ENCODE measurements around the gene ANO1.

ANO1 gene

DNA sequence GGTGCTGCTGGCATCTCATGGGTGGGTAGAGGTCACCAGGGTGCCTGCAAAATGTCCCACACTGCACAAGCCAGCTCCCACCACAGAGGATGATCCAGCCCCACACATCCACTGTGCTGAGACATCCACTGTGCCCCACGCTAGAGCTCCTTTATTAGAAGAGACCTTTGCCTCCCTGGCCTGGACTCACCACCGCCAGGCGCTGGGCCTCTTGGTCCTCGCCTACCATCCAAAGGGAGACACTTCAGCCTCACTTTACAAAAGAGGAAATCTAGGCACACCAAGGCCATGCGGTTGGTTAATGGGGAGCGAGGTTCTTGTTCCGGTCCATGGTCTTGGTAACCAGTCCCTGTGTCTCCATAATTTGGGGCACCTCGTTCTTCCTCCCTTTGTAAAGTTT lies 3.4 kb upstream of the ANO1 start:
- no peak for DNase-seq

GRCh38 chr11:70075836-70076235 lies 2.3 kb upstream of the ANO1 start:
- DNase-seq: no peak

GRCh38 chr11:70076461-70076931 lies 1.6 kb upstream of the ANO1 start:
- no peak for DNase-seq

DNA sequence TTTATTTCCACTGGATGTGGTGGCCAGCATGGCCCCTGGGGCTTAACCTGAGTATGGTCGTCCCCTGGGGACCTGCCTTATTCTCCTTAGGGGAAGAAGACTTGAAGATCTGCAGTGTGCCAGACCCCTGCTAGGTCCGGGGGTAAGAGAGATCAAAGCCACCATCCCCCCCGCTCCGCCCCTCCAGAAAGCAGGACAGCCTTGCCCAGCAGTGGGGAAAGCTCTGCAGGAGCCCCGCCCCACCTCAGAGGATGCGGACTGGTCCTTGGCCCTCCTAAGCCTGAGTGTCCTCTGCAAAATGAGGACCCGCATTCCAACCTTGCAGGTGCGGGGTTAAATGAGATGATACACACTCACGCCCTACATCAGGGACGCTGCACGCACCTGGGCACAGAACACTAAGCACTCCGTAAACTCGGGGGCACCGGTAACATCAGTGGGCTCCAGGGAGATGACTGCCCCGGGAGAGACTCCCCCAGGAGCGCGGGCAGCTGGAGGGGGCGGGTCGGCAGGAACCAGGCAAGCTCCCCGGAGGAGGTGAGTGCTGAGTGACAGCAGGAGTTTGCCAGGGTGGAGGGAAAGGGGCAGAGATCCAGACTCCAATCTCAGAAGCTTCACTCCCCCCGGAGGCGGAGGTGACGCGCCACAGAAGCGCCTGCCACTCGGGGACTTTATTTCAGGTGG lies 564 bp upstream of the ANO1 start:
- no peak for DNase-seq

DNA sequence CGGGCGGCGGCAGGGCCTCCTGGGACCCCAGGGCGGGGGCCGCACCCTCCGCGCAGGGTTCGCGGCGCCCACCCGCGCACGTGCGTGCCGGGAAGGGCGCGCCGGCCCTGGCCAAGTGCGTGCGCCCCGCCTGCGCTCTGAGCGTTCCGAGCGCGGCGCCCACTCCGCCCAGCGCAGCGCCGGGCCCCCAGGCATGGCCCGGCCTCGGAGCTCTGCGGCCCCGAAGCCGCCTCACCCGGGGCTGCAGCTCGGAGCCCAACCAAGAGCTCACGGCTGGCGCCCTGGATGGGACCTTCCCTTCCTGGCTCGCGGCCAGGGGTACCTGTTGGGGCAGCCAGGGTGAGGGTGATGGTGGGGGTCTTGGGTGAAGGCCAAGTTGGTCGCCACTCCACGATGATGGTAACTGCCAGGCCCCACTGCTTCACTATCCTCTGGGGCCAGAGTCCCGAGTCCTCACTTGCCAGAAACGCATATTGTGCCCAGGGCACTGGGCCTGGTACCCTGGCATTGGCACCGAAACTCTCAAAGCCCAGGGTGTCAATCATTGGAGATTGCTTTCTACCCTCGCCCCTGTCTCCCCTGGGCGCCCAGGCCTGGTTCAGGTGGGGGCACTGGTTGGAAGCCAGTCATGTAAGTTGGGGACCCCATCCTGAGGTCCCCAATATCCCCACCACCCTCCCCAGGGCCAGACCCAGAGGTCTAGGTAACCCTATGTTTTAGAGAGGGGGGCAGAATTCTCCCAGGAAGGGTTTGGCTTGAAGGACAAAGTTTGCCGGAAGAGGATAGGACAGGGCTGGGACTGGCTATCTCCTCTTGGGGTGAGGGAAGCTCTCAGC lies 882 bp downstream of the ANO1 start:
- DNase-seq: no peak

DNA sequence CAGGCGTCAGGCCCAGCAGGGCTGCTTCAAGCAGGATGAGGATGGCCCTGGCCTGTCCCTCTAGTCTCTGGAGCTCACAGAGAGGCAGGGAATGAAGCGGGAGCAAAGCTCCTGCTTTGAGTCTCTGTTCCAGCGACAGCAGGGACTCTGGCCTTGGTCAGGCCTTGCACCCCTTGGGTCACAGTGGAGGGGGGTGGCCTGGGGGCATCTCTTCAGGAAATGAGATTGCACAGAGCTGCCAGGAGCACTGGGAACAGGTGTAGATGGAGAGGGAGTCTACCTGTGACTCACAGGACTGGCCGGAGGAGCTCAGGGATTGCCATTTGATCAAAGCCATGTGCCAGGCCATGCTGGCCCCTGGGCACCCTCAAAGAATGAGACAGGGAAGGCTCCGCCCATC lies 1.6 kb downstream of the ANO1 start:
- no peak for DNase-seq

- no peak for DNase-seq
Measured at GRCh38 chr11:70080763-70081162, 2.6 kb downstream of the ANO1 start.

GRCh38 chr11:70082829-70083228 lies 4.7 kb downstream of the ANO1 start:
- DNase-seq: no peak

- DNase-seq: no peak
Measured at GRCh38 chr11:70084046-70084984, 6.2 kb downstream of the ANO1 start.

DNA sequence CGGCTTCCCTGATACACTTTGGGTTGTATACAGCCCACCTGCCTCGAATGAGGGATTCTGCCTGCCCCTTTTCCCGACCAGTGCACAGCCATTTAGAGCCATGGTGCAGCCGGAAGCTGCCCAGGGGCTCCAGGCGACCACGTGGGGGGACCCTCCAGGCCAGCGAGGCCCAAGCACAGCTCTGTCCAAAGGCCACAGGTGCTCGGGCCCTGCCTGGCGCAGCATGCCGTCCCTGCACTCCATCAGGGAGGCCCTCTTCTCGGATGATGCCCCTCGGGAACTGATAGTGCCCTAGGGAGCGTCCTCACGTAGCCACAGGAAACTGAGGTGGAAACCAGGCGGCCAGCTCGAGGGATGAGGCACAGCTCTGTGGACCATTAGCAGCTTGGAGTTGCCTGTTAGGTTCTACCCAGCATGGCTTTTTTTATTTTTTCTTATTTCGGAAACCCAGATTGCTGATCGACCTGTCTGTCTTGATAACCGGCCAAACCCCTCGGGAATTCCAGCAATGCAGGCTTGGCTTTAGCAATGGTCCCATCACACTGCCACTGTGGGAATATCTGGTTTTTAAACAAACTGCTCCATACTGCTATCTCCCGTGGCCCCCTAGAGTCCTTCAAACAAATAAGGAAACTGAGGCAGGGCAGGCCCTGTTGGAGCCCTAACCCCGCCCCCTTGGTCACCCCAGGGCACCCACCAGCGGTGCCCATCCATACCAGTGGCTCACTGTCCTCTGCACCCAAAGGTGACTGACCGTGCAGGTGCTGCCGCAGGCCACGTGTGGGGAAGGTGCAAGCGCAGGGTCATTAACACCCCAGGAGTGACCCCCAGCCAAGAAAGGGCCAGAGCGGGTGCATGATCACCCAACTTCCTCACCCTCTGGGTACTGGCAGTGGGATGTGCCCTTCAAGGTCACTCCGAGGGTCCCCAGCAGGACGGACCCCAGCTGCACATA lies 8.0 kb downstream of the ANO1 start:
- no peak for DNase-seq

DNA sequence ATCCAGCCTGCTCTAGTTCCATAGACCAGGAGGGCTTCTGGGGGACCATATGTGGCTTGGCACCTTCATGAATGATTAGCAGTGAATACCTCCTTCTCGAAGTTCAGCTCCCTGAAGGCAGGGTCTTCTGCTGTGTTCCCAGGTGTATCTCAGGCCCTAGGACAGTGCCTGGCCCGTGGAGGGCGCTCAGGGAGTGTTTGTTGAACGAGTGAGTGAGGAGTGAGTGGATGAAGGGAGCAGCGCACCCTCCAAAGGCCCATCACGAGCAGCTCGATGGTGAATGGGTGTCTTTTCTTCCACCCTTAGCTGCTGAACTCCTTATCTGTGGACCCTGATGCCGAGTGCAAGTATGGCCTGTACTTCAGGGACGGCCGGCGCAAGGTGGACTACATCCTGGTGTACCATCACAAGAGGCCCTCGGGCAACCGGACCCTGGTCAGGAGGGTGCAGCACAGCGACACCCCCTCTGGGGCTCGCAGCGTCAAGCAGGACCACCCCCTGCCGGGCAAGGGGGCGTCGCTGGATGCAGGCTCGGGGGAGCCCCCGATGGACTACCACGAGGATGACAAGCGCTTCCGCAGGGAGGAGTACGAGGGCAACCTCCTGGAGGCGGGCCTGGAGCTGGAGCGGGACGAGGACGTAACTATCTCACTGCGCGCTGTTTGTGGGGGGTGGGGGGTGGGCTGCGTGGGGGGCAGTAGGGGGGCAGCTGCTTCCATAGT lies 9.5 kb downstream of the ANO1 start:
- DNase-seq: no peak

DNA sequence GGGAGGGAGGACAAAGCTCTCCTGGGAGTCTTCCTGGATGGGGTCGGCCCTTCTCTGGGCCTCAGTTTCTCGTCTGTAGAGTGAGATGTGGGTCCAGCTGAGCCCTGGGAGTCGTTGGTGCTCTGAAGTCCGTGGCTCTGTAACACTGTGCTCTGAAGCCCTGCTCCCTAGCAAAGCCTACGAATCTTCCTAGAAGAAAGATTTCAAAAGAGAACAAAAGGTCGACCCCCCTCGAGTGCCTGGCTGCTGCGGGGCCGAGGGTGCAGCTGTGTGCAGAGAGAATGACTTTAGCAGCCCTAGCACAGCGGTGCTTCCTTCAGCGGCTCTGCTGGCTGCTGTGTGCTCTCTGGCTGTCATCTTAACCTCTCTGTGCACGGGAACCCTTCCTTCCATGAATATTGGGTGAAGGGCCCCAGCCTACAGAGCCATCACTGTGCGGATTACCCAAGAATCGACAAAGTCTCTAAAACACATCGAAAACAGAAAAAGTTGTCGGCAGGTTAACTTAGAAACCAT lies 10.7 kb downstream of the ANO1 start:
- DNase-seq: no peak

GRCh38 chr11:70089631-70090030 lies 11.5 kb downstream of the ANO1 start:
- DNase-seq: no peak

DNA sequence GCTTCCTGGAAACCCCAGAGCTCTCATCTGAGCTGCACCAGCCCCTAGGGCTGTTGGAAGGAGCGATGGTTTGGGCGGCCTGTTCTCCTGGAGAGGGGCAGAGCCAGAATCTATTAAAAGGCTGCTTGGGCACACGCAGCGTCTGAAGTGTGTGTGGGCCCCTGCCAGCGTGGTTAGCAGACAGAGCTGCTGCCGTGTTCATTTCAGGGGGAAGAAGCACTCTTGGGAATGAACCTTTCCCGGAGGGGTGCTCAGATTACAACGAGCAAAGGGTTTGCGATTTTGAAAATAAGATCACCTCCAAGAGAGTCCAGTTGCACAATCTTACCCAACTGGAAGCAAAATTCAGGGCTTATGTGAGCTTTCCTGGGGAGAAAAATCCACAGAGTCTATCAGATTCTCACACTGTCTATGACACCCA lies 12.9 kb downstream of the ANO1 start:
- DNase-seq: peak; percentile 13

DNA sequence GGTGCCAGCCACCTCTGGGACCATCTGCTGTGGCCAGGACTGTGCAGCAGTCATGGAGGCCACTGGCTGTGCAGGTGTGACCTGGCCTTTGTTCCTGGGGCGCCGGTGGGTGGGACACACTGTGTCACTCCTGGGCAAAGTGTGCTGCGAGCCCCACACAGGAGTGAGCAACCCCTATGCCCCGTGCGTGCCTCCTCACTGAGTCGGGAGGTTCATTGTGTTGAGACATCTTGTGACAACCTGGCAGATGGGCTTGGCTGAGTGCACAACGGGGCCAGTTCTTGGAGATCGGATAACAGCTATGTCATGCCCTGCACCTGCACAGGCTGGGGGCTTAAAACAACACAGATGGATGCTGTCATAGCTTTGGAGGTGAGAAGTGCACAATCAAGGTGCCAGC lies 13.5 kb downstream of the ANO1 start:
- DNase-seq: no peak

DNA sequence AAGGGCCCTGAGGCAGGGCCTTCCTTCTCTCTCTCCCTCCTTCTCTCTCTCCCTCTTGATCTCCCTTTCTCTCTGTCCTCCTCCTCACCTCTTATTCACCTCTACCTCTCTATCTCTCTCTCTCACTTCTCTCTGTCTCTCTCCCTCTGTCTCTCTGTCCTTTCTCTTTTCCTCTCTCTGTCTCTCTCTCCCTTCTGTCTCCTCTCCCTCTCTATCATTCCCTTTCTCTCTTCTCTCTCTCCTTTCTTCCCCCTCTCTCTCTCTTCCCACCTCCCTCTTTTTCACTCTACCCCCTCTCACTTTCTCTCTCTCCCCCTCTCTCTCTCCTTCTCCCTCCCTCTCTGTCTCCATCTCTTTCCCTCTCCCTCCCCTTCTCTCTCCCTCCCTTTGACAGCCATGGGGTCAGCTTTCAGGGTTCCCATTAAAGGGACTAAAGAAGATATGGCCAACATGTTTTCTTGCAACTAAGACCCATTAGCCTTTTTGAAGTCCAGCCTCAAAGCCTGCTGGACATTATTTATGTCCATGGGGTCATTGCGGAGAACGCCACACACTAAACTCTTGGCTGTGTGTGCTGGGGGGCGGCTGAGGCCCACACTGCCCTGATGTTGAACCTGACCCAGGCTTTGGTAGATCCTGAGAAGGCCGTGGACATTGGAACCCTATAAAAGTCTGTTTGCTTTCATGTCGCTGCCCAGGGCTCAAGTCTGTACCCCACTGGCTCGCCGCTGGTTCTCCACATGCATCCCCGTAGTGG lies 15.0 kb downstream of the ANO1 start:
- no peak for DNase-seq

GRCh38 chr11:70095541-70096252 lies 17.6 kb downstream of the ANO1 start:
- no peak for DNase-seq

- no peak for DNase-seq
Measured at GRCh38 chr11:70097783-70098563, 19.9 kb downstream of the ANO1 start.

- no peak for DNase-seq
Measured at GRCh38 chr11:70098936-70099335, 20.8 kb downstream of the ANO1 start.
